Fibroblast of lung (primary cell): ENCODE results near the gene MCRIP2. TPM values are rescaled to one million over a fixed set of nuclear protein-coding genes. Genes with fewer than 3 reads are reported as not detected.
A peak's percentile ranks its signal among the peaks of the same experiment; 100 is the strongest.

Experiments used
- DNase-seq, 2 donors: peaks; one replicate each; pipeline versions ENCODE4 v3.0.0 to v3.0.0-alpha.2; 2010; ENCODE audit warnings: low read depth in 2 of 2
- H2AFZ ChIP-seq: 2 replicates; pipeline ENCODE4 v1.5.1; 2012; ENCODE audit warnings: low read length, control low read depth, inconsistent platforms
- H3K27ac ChIP-seq: 2 replicates; pipeline ENCODE4 v1.5.1; 2011; ENCODE audit warnings: low read length, control low read depth; ENCODE audit not compliant: insufficient read depth
- H3K27me3 ChIP-seq: 2 replicates; pipeline ENCODE4 v1.5.1; 2011; ENCODE audit warnings: mild to moderate bottlenecking, low read length; ENCODE audit not compliant: control insufficient read depth, insufficient read depth
- H3K36me3 ChIP-seq: 2 replicates; pipeline ENCODE4 v1.5.1; 2011; ENCODE audit warnings: low read length; ENCODE audit not compliant: control insufficient read depth, insufficient read depth
- H3K4me1 ChIP-seq: 2 replicates; pipeline ENCODE4 v1.5.1; 2011; ENCODE audit warnings: low read length; ENCODE audit not compliant: control insufficient read depth, insufficient read depth; ENCODE audit errors: extremely low read depth
- H3K4me2 ChIP-seq: 2 replicates; pipeline ENCODE4 v1.5.1; 2011; ENCODE audit warnings: low read length, control low read depth; ENCODE audit not compliant: insufficient read depth; ENCODE audit errors: extremely low read depth
- H3K4me3 ChIP-seq, 4 experiments: fragments of 200-600 bp in 1 of 4; sonication (generic) in 1 of 4; replicated peaks in 1 of 4; 2 replicates each; pipeline ENCODE4 v1.5.1; 2011 to 2016; ENCODE audit warnings: low read length in 4 of 4, low read depth in 3 of 4, mild to moderate bottlenecking in 3 of 4, control low read depth in 2 of 4, inconsistent platforms in 1 of 4, mixed read lengths in 1 of 4; ENCODE audit not compliant: insufficient read depth in 1 of 4; ENCODE audit errors: control extremely low read depth in 1 of 4
- H3K79me2 ChIP-seq: 2 replicates; pipeline ENCODE4 v1.5.1; 2012; ENCODE audit warnings: mild to moderate bottlenecking, low read length, inconsistent platforms; ENCODE audit not compliant: control insufficient read depth, insufficient read depth
- H3K9ac ChIP-seq: 2 replicates; pipeline ENCODE4 v1.5.1; 2011; ENCODE audit warnings: mild to moderate bottlenecking, low read length, control low read depth; ENCODE audit not compliant: insufficient read depth
- H3K9me3 ChIP-seq: 2 replicates; pipeline ENCODE4 v1.5.1; 2012; ENCODE audit warnings: low read depth, low read length; ENCODE audit not compliant: control insufficient read depth, insufficient read depth
- H4K20me1 ChIP-seq: 2 replicates; pipeline ENCODE4 v1.5.1; 2011; ENCODE audit warnings: low read length; ENCODE audit not compliant: control insufficient read depth, insufficient read depth; ENCODE audit errors: extremely low read depth
- CTCF ChIP-seq, 2 donors: IDR thresholded peaks in 1 of 2; conservative IDR thresholded peaks in 1 of 2; 1 replicate in 1 of 2; 2 replicates in 1 of 2; pipeline ENCODE4 v1.5.1; 2011 to 2012; ENCODE audit warnings: low read length in 2 of 2, control low read depth in 1 of 2, inconsistent platforms in 1 of 2, low read depth in 1 of 2, mild to moderate bottlenecking in 1 of 2
- EZH2 ChIP-seq: IDR thresholded peaks from 2 replicates; pipeline ENCODE4 v1.5.1; 2012; ENCODE audit warnings: low read length, control low read depth, mild to moderate bottlenecking; ENCODE audit errors: missing control alignments
- polyA plus RNA-seq, 2 donors: library from polyadenylated mRNA; depleted of rRNA in 1 of 2; stranded (reverse) in 1 of 2; unstranded in 1 of 2; fragments of >200 nt; gene quantifications; 2 replicates each; pipeline ENCODE4 v1.2.1, GENCODE V29; 2011 to 2012; ENCODE audit warnings: missing spikeins in 1 of 2
- total RNA-seq: library from RNA; depleted of rRNA; stranded (reverse); fragments of >200 nt; gene quantifications from 2 replicates; pipeline ENCODE4 v1.2.1, GENCODE V29; 2014

Gene MCRIP2
- total and polyA plus RNA-seq, 2 donors (not counting 1 experiment from before 2014, with no cell fraction given), result 2.8 to 18.0 TPM

- TF ChIP-seq EZH2 (no peak), CTCF (conservative IDR thresholded peaks at IDR 0.05 in 1 of 2, IDR thresholded peaks at IDR 0.05 in 1 of 2; ENCODE audit: low read depth in 1 of 2, low read length in 2 of 2) (no peak)
- no peaks in the 10 kb centered on the region for H3K9me3 ChIP-seq
- no peak overlapping the region for H3K9ac ChIP-seq
- H3K4me1 ChIP-seq, result peaks cover 6% of the 10 kb centered on the region
- H4K20me1 ChIP-seq, result no peaks in the 10 kb centered on the region
- H3K27ac ChIP-seq, result no peak overlapping the region
- H3K4me2 ChIP-seq, result no peak overlapping the region
- H3K36me3 ChIP-seq, result no peaks in the 10 kb centered on the region
- no peak overlapping the region for H2AFZ ChIP-seq
- no peak overlapping the region for H3K4me3 ChIP-seq
- H3K79me2 ChIP-seq, result no peaks in the 10 kb centered on the region
- H3K27me3 ChIP-seq, result no peaks in the 10 kb centered on the region
- DNase-seq, result no peak
These were observed 20.7 kb upstream of the MCRIP2 start for GRCh38 chr16:620700-621525.

- Histone ChIP-seq H3K9ac (no peak overlapping the region), H3K27ac (peak overlapping the region; percentile 14), H3K36me3 (peaks cover 2% of the 10 kb centered on the region), H3K4me3 (no peak overlapping the region), H3K9me3 (no peaks in the 10 kb centered on the region), H3K4me2 (no peak overlapping the region), H4K20me1 (no peaks in the 10 kb centered on the region), H3K4me1 (peaks cover 8% of the 10 kb centered on the region), H3K27me3 (no peaks in the 10 kb centered on the region), H3K79me2 (no peaks in the 10 kb centered on the region), H2AFZ (no peak overlapping the region)
- no peak for TF ChIP-seq CTCF (conservative IDR thresholded peaks at IDR 0.05 in 1 of 2, IDR thresholded peaks at IDR 0.05 in 1 of 2; ENCODE audit: low read depth in 1 of 2, low read length in 2 of 2)
- TF ChIP-seq EZH2, result no peak
- no peak for DNase-seq
These were observed 20.0 kb upstream of the MCRIP2 start for GRCh38 chr16:621526-622105.

GRCh38 chr16:622920-623280 is 18.7 kb upstream of the MCRIP2 start:
- no peak overlapping the region for H2AFZ ChIP-seq
- H3K4me1 ChIP-seq, result peaks cover 8% of the 10 kb centered on the region
- no peaks in the 10 kb centered on the region for H4K20me1 ChIP-seq
- peak overlapping the region; percentile 71 for H3K27ac ChIP-seq
- H3K4me3 ChIP-seq, result no peak overlapping the region
- H3K9me3 ChIP-seq, result no peaks in the 10 kb centered on the region
- DNase-seq, result no peak
- H3K27me3 ChIP-seq, result no peaks in the 10 kb centered on the region
- peaks cover 2% of the 10 kb centered on the region for H3K36me3 ChIP-seq
- no peaks in the 10 kb centered on the region for H3K79me2 ChIP-seq
- H3K4me2 ChIP-seq, result no peak overlapping the region
- H3K9ac ChIP-seq, result peak overlapping the region; percentile 30
- no peak for TF ChIP-seq CTCF (conservative IDR thresholded peaks at IDR 0.05 in 1 of 2, IDR thresholded peaks at IDR 0.05 in 1 of 2; ENCODE audit: low read depth in 1 of 2, low read length in 2 of 2)
